ENCODE results near the gene LDB2.

Gene LDB2

DNA sequence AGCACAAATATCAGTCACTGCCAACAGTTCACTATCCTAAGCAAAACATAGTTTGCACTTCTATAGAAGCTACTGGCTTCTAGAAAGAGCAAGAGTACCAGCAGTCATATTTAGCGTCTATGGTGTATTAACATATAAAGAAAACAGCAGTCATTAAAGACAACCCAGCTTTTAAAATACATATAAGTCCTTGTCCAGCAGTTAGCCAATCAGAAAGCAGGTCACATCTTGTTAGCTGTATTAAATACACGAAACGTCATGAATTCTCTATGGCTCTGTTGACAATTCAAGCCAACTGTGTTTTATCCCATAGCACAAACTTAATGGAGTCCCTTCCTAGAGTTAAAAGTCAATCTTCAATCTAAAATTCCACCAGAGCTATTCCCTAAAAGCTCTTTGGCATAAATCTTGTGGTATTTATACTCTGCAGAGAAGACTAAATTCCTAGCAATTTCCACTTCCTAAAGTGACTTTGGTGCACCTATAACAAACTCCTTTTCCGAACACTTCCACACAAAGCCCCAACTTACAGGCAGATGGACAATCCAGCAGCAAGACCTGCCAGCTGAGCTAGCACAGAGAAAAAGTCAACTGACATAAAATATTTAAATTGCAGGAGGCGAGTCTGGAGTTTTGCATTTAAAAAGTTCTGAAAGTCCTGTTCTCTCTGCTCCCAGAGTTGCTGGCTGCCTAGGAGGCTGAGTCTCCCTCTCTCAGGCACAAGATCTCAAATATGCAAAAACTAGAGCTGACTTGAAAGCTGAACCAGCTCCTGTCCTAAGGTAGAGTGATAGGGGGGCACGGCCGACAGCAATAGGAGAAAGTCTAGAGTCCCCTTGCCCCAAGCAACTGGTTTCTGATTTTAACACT, 1.3 kb downstream of the LDB2 start:
- H3K4me3 ChIP-seq = peak overlapping the region; percentile 57
- no peak for DNase-seq (ENCODE audit: low spot score)

DNA sequence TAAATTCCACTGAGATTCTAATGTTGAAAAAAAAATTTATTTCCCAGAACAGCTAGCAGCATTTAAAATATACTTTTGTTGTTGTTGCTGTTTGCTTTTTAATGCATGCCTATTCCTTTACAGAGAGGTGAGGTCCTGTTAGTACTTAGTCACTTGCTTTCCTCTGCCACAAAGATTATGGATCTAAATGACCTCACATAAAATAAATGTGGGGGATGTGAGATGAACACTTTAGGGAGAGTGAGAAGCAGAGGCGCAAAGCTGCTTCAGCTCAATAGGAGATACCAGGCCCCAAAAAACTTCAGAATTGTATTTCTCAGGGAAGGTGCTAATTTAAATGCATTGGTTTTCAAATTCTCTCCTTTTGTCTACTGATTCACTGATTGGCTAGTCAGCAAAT, 4.0 kb downstream of the LDB2 start:
- TF ChIP-seq, protein P1, sequence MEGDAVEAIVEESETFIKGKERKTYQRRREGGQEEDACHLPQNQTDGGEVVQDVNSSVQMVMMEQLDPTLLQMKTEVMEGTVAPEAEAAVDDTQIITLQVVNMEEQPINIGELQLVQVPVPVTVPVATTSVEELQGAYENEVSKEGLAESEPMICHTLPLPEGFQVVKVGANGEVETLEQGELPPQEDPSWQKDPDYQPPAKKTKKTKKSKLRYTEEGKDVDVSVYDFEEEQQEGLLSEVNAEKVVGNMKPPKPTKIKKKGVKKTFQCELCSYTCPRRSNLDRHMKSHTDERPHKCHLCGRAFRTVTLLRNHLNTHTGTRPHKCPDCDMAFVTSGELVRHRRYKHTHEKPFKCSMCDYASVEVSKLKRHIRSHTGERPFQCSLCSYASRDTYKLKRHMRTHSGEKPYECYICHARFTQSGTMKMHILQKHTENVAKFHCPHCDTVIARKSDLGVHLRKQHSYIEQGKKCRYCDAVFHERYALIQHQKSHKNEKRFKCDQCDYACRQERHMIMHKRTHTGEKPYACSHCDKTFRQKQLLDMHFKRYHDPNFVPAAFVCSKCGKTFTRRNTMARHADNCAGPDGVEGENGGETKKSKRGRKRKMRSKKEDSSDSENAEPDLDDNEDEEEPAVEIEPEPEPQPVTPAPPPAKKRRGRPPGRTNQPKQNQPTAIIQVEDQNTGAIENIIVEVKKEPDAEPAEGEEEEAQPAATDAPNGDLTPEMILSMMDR (IDR thresholded peaks at IDR 0.05) = no peak
- no peak for DNase-seq (ENCODE audit: low spot score)
- H3K4me3 ChIP-seq = peak overlapping the region; percentile 23
- no peak overlapping the region for H3K27ac ChIP-seq

More for the DNA sequence above, 1.3 kb downstream of the LDB2 start:
- TF ChIP-seq, protein P1 (IDR thresholded peaks at IDR 0.05) = no peak
- H3K27ac ChIP-seq = peak overlapping the region in 1 of 2 donors; percentile 33

DNA sequence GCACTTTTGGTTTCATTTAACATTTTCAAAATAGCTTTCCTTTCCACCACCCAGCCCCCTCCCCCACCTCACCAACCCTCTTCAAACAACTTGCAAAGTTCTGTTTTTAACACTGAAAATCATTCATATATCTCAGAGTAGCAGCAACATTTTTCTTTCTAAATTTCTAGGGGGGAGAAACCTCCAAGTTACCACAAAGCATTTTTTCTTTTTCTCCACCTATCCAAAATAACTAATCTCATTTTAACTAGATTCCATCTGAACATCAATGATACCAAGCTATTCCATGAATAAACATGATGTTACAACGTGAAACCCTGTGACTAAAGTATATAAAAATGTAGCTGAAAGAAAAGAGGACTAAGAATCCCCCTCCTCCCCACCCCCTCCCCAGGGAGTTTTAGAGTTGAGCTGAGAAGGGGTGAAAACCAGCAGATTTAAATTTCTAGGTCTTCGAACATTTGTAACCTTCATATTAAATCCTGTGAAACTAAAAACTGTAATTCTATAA, 5.2 kb downstream of the LDB2 start:
- Histone ChIP-seq H3K4me3 (peak overlapping the region; percentile 22), H3K27ac (no peak overlapping the region)
- no peak for DNase-seq (ENCODE audit: low spot score)
- TF ChIP-seq, protein P1 (IDR thresholded peaks at IDR 0.05) = no peak

DNA sequence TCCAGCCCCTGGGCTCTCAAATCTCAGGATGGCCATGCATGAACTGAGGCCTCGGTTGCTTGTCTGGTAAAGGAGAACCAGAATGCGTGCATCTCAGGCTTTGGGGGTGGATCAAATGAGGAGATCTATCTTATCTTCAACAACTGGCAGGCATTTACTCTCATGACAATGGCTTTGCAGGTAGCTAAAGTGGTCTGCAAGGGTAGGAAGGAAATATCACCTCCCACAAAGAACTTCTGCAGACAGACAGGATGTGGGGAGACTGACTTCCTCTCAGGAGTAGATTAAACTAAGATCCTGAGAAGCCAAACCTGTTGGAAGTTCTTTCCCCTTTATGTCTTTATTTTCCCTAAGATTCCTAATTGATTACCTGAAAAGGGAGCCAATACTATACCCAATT, 7.8 kb downstream of the LDB2 start:
- DNase-seq (ENCODE audit: low spot score) = no peak
- Histone ChIP-seq H3K27ac (peak overlapping the region in 1 of 2 donors; percentile 18), H3K4me3 (no peak overlapping the region)
- TF ChIP-seq, protein P1 (IDR thresholded peaks at IDR 0.05) = no peak

DNA sequence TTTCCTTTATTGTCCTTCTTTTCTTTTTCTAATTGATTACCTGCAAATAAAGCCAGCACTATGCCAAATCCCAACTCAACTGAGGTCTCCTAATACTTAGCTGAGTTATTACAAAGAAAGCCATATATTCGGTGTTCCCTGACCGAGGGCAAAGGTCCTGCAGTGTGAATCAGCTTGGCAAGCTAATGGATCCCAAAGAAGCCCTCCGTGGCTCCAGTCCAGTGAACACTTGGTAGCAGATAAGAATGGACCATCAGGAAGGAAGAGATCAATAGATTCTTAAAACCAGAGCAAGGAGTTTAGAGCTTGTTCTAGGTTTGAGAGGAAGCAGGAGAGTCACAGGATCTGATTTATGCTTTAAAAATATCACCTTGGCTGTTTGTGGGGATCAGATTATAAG, 8.5 kb downstream of the LDB2 start:
- no peak overlapping the region for H3K4me3 ChIP-seq
- H3K27ac ChIP-seq = no peak overlapping the region
- DNase-seq (ENCODE audit: low spot score) = no peak
- TF ChIP-seq, protein P1 (IDR thresholded peaks at IDR 0.05) = no peak

DNA sequence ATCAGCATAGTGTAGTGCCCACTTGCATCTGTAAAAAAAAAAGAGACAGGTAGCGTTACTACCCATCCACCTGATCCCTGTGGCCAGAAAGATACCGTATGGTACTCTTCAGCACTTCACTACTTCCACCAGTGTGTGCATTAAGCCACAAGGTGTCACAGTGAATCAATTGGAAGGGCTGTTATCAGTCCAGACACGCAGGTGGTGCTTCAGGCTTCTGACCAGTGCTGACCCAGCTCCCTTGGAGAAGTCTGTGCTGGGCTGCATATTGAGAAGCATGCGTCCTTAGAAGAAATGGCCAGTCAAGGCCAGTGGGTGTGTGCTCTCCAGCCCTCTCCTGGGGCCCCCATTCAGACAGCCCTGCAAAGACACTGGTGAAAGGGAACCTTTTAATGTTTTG, 10.6 kb downstream of the LDB2 start:
- no peak overlapping the region for H3K27ac ChIP-seq
- DNase-seq (ENCODE audit: low spot score) = no peak

More for the DNA sequence above, 10.6 kb downstream of the LDB2 start:
- H3K4me3 ChIP-seq = no peak overlapping the region
- TF ChIP-seq, protein P1 (IDR thresholded peaks at IDR 0.05) = no peak
